ENCODE measurements around the gene SFXN5.

SFXN5 gene

DNA sequence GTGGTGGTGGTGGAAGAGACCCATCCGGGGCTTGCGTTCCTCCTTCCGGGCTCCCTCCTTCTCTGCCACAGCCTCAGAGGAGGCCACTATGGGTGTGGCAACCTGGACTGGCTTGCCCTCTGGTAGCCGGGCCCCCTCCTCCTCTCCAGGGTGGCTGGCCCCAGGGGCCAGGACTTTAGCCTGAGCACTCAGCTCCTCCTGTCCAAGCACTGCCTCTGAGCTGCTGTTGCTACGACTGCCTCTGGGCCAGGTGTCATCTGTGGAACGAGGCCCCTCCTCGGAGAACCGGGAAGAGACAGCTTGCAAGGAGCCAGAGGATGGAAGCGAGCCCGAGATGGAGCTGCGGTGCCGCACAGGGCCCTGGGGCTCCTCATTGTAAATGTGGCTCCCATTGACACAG lies 16.7 kb upstream of the SFXN5 start:
- Mint-ChIP-seq H3K4me1 (peaks cover 8% of the 10 kb centered on the region), H3K27me3 (no peaks in the 10 kb centered on the region), H3K9me3 (no peaks in the 10 kb centered on the region), H3K27ac (no peak overlapping the region), H3K4me3 (no peak overlapping the region)
- DNase-seq (no peak), ATAC-seq (no peak)

DNA sequence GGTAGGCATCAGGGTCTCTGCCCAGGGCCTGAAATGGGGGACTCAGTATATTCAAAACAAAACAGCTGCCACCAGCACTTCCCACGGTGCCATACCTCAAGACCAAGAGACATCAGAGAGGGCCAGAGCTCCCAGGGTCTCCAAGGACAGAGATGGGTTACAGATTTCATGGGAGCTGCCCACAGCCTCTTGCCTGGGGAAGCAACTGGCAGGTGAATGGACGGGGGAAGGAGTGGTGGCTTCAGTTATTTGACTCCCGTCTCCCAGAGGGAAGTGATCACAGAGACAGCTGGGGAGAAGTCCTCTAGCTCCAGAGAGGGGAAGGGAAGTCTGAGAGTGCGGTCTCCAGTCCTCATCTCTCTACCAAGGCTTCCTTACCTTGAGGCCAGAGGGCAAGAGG lies 15.8 kb upstream of the SFXN5 start:
- DNase-seq (no peak), ATAC-seq (no peak)
- H3K4me3 Mint-ChIP-seq: no peak overlapping the region
- H3K9me3 Mint-ChIP-seq: no peaks in the 10 kb centered on the region
- H3K27me3 Mint-ChIP-seq: no peaks in the 10 kb centered on the region
- peaks cover 8% of the 10 kb centered on the region for H3K4me1 Mint-ChIP-seq
- H3K27ac Mint-ChIP-seq: no peak overlapping the region

GRCh38 chr2:73085691-73086090 lies 14.2 kb upstream of the SFXN5 start:
- ATAC-seq (peak; percentile 87), DNase-seq (peak; percentile 81 to 82)
- H3K4me1 Mint-ChIP-seq: peaks cover 8% of the 10 kb centered on the region
- no peaks in the 10 kb centered on the region for H3K27me3 Mint-ChIP-seq
- H3K27ac Mint-ChIP-seq: peak overlapping the region in 1 of 2 donors; percentile 30
- H3K9me3 Mint-ChIP-seq: no peaks in the 10 kb centered on the region
- H3K4me3 Mint-ChIP-seq: no peak overlapping the region

DNA sequence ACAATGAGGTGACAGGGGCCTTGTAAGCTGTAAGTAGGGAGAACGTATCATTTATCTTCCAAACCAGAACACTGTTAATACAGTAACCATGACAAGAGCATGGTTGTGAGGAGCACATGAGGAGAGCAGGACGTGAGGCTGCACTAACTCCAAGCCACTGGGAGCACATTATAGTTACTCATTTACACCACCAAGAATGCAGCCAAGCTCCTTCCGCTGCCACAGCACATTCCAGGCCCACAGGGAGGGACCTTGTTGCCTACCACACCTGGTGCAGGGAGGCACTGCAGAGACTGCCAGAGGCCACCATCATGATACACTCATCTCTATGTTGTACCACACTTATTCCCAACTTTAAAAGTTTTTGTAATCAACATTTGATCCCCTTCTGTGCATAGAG lies 13.5 kb upstream of the SFXN5 start:
- Mint-ChIP-seq H3K27me3 (no peaks in the 10 kb centered on the region), H3K4me1 (peaks cover 8% of the 10 kb centered on the region), H3K4me3 (no peak overlapping the region), H3K27ac (no peak overlapping the region), H3K9me3 (no peaks in the 10 kb centered on the region)
- DNase-seq (no peak), ATAC-seq (no peak)

- Mint-ChIP-seq H3K27me3 (no peaks in the 10 kb centered on the region), H3K4me1 (peaks cover 8% of the 10 kb centered on the region), H3K9me3 (no peaks in the 10 kb centered on the region), H3K4me3 (no peak overlapping the region), H3K27ac (peak overlapping the region in 1 of 2 donors; percentile 73)
- ATAC-seq (no peak), DNase-seq (no peak)
Observed at GRCh38 chr2:73083886-73084800, 12.6 kb upstream of the SFXN5 start.

- Mint-ChIP-seq H3K27me3 (no peaks in the 10 kb centered on the region), H3K27ac (no peak overlapping the region), H3K4me3 (no peak overlapping the region), H3K9me3 (no peaks in the 10 kb centered on the region), H3K4me1 (peaks cover 8% of the 10 kb centered on the region)
- ATAC-seq (no peak), DNase-seq (no peak)
Observed at GRCh38 chr2:73082523-73083410, 11.3 kb upstream of the SFXN5 start.

DNA sequence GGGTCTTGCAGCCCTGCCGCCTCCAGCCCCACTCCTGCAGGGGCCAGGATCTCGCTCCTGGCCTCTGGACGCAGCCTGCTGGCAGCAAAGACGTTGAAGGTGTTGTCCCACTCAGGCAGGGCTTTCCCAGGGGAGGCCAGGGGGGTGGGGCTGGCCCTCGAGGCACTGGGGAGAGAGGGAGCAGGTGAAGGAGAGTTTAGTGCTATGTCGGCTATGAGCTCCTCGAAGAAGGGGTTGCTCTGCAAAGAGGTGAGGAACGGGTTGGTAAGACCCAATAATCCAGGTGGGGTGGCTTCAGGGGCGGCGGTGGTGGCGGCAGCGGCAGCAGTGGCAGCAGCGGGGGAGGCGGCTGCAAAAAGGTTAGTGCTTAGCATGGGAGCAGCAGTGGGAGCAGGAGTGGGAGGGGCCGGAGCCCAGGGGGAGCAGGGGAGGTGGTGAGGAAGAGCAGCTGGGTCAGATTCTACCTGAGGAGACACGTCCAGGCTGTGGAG lies 9.7 kb upstream of the SFXN5 start:
- no peaks in the 10 kb centered on the region for H3K9me3 Mint-ChIP-seq

DNA sequence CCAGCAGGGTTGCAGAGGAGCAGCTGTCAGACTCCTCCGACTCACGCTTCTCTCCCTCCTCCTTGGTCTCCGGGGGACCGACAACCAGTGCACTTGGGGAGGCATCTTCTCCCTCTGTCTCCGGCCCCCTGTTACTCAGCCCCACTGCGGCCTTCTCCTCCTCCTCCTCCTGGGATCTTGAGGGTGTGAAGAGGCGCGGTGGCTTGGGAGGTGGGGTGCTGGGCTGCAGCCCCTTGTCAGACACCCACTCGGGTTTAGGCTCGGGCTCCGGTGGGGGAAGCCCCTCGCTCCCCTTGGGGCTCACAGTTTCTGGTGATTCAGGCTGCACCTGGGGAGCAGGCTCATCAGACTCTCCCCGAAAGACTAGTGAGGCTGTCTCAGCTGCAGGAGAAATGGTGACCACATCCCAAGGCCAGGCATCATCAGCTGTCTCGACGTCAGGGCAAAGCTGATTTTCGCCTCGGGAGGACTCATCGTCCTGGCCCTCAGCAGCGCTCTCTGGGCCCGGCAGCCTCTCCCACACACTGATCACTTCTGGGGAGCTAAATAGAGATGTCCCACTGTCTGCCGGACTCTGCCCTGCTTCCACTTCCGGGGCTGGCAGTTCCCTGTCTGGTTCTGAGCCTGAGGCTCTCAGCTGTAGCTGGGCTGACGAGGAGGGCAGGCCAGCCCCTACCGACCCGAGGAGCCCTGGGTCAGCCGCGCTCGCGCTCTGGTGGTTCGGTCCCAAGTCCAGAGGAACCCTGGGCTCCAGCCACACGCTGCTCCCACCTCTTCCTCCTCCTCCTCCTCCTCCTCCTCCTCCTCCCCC lies 9.0 kb upstream of the SFXN5 start:
- H3K27me3 Mint-ChIP-seq: no peaks in the 10 kb centered on the region
- H3K4me3 Mint-ChIP-seq: no peak overlapping the region
- no peaks in the 10 kb centered on the region for H3K9me3 Mint-ChIP-seq
- no peak overlapping the region for H3K27ac Mint-ChIP-seq
- DNase-seq (no peak), ATAC-seq (no peak)
- peaks cover 3% of the 10 kb centered on the region for H3K4me1 Mint-ChIP-seq

More for the DNA sequence above, 9.7 kb upstream of the SFXN5 start:
- Mint-ChIP-seq H3K4me1 (peaks cover 8% of the 10 kb centered on the region), H3K27ac (no peak overlapping the region), H3K27me3 (no peaks in the 10 kb centered on the region), H3K4me3 (no peak overlapping the region)
- no peak for DNase-seq
- no peak for ATAC-seq

GRCh38 chr2:73079636-73080035 lies 8.1 kb upstream of the SFXN5 start:
- Mint-ChIP-seq H3K9me3 (no peaks in the 10 kb centered on the region), H3K4me1 (no peaks in the 10 kb centered on the region), H3K27me3 (no peaks in the 10 kb centered on the region), H3K4me3 (no peak overlapping the region), H3K27ac (no peak overlapping the region)
- DNase-seq (no peak), ATAC-seq (peak; percentile 11)

DNA sequence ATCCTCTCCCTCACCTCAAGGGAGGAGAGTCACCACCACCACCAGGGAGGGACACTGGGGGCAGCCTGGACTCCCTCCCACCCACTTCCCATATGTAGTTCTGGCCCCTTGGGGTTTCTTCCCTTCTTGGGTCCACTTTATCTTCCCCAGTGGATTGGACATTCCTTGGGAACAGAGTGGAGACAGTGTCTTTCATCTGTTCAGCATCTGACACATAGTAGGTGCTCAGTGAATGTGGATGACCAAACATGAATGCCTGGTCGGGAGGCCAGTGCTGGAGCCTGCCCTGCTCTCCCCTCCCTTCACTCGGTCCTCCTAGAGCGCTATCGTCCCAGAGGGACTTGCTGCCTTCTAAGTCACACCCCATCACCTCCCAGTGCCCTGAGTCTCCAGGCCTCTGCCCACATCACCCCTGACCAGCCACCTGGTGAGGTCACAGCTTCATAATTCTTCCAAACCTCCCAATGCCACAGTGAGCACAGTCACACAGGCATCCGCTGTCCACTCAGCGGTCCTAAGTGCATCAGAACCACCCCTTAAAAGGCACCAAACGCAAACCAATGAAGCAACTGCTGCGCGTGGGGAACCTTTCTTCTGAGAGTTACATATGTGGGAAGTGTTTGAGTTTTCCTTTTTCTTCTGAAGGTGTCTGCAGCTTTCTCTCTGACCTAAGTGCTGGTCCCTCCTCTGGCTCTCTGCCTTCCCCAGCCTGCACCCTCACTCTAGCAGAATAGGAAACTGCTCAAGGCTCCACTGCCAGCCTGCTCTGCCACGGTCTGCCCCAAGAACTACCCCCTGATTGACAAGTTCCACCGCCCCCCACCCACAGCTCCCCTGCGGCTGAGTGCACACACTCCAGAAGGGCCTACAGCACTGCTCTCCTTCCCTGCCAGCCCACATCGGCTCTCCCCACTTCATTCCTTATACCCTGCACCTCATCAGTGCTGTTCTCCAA lies 7.2 kb upstream of the SFXN5 start:
- ATAC-seq: no peak

DNA sequence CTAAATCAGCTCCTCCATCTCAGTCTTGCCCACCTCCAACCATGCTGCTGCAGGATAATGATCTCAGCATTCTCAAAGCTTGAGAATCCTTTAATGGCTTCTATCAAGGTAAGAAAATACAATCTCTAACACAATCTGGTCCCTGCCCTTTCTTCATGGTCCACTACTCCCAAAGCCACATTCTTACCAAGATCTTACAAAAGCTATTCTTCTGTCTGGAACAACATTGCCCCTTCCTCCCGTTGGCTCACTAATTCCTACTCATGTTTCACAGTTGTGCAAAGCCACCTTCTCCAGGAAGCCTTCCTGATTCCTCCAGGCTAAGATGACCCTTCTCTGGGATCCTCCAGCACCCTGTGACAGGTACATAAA lies 5.9 kb upstream of the SFXN5 start:
- Mint-ChIP-seq H3K4me3 (no peak overlapping the region), H3K27ac (no peak overlapping the region)
- DNase-seq: no peak

More for the DNA sequence above, 7.2 kb upstream of the SFXN5 start:
- H3K4me3 Mint-ChIP-seq: no peak overlapping the region
- no peaks in the 10 kb centered on the region for H3K9me3 Mint-ChIP-seq
- H3K4me1 Mint-ChIP-seq: no peaks in the 10 kb centered on the region
- no peaks in the 10 kb centered on the region for H3K27me3 Mint-ChIP-seq
- no peak overlapping the region for H3K27ac Mint-ChIP-seq
- no peak for DNase-seq

DNA sequence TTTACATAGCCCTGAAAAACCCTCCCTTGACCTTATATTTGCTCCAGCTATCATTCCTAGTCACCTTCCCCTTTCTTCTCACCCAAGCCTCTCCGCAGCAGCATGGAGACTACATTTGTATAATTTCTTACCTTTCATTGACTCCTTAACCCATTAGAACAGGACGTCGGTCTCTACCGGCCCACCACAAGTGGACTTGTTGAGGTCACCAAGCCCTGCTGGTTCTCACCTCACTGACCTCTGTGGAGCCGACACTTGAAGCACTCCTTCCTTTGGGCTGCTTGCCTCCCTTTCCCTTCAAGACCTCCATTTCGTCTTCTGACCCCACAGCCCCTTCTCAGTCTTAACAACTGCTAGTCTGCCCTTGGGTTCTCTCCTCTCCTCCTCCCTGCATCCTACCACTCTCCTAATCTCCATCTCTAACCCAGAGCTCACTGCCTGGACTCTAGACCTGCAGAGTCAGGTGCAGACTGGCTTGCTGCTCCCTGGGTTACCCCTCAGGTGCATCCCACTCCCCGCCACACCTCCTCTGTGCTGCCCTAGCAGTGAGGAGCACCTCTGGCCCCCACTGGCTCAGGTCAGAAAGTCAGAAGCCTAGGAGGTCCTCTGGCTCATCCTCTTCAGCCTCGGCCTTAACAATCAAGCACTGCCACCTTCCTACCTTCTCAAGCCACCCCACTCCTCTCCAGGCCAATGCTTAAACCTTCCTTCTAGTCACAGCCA lies 5.3 kb upstream of the SFXN5 start:
- no peak for ATAC-seq
- no peaks in the 10 kb centered on the region for H3K27me3 Mint-ChIP-seq
- no peak for DNase-seq
- no peak overlapping the region for H3K4me3 Mint-ChIP-seq
- H3K27ac Mint-ChIP-seq: no peak overlapping the region
- H3K9me3 Mint-ChIP-seq: no peaks in the 10 kb centered on the region
- H3K4me1 Mint-ChIP-seq: peaks cover 4% of the 10 kb centered on the region

More for the DNA sequence above, 5.9 kb upstream of the SFXN5 start:
- no peak for ATAC-seq
- Mint-ChIP-seq H3K27me3 (no peaks in the 10 kb centered on the region), H3K9me3 (no peaks in the 10 kb centered on the region), H3K4me1 (no peaks in the 10 kb centered on the region)

GRCh38 chr2:73075477-73076373 lies 4.2 kb upstream of the SFXN5 start:
- Mint-ChIP-seq H3K9me3 (no peaks in the 10 kb centered on the region), H3K4me3 (no peak overlapping the region), H3K27me3 (no peaks in the 10 kb centered on the region), H3K27ac (peak overlapping the region in 1 of 2 donors; percentile 20), H3K4me1 (peaks cover 8% of the 10 kb centered on the region)
- ATAC-seq (no peak), DNase-seq (no peak)

Measured in stimulated activated naive CD8-positive, alpha-beta T cell treated with anti-CD3 and anti-CD28 coated beads, Interleukin-15, amount 100 ng/mL, for 72 hours (primary cell).